ENCODE results near the gene PARP12.

GRCh38 chr7:139990571-139991268 is 72.0 kb downstream of the PARP12 start:
- TF ChIP-seq EZH2 (IDR thresholded peaks at IDR 0.05; ENCODE audit: low read depth, low read length, severe bottlenecking): no peak
- TF ChIP-seq CTCF (IDR thresholded peaks at IDR 0.05; ENCODE audit: control extremely low read depth in 1 of 3, insufficient read depth in 1 of 3, low read depth in 1 of 3, low read length in 3 of 3): no peak
- TF ChIP-seq KDM5A (IDR thresholded peaks at IDR 0.05; ENCODE audit: low read length): no peak
- no peak for TF ChIP-seq ATF2 (IDR thresholded peaks at IDR 0.05; ENCODE audit: low read length)
- TF ChIP-seq TEAD4 (IDR thresholded peaks at IDR 0.05; ENCODE audit: low read depth, low read length): no peak
- no peak for TF ChIP-seq HDAC2 (IDR thresholded peaks at IDR 0.05; ENCODE audit: borderline replicate concordance in 1 of 2, low read depth in 2 of 2, low read length in 2 of 2)
- TF ChIP-seq EP300 (IDR thresholded peaks at IDR 0.05; ENCODE audit: borderline replicate concordance in 1 of 2, low read depth in 2 of 2, low read length in 2 of 2): no peak
- TF ChIP-seq RBBP5 (IDR thresholded peaks at IDR 0.05; ENCODE audit: borderline replicate concordance, low read depth, low read length): no peak
- TF ChIP-seq ZNF274 (IDR thresholded peaks at IDR 0.05; ENCODE audit: borderline replicate concordance, extremely low read depth, low read length): no peak
- TF ChIP-seq SIRT6 (IDR thresholded peaks at IDR 0.05; ENCODE audit: low read length): no peak
- TF ChIP-seq POLR2A (IDR thresholded peaks at IDR 0.05; ENCODE audit: control extremely low read depth in 1 of 2, low read depth in 2 of 2, low read length in 2 of 2): no peak
- no peak for TF ChIP-seq SP1 (IDR thresholded peaks at IDR 0.05; ENCODE audit: low read depth, low read length)
- TF ChIP-seq ASH2L (IDR thresholded peaks at IDR 0.05; ENCODE audit: low read length): no peak

All from H1 (cell line).